HEK293T (cell line): ENCODE measurements around the gene ACKR3.

Source experiments
- CTCF ChIA-PET: fragments of 350-600 bp; formaldehyde crosslinking; extraction: SDS; loops from one replicate; lab custom pipeline; 2021; ENCODE audit warnings: antibody characterized with exemption, inconsistent platforms; lab: Yijun Ruan, JAX
- POLR2A ChIA-PET: fragments of 350-600 bp; formaldehyde crosslinking; extraction: SDS; loops from one replicate; lab custom pipeline; 2020; ENCODE audit warnings: antibody characterized with exemption, inconsistent platforms; lab: Yijun Ruan, JAX
- DNase-seq: peaks from one replicate; pipeline ENCODE4 v3.0.0; 2012; ENCODE audit warnings: mixed read lengths; ENCODE audit errors: extremely low spot score
- ARNT ChIP-seq: fragments of 450-650 bp; IDR thresholded peaks from 2 replicates; pipeline ENCODE4 v1.6.1; 2017; ENCODE audit warnings: mild to moderate bottlenecking
- BHLHE40 ChIP-seq: fragments of 450-650 bp; IDR thresholded peaks from 2 replicates; pipeline ENCODE4 v1.6.1; 2016; ENCODE audit warnings: mild to moderate bottlenecking, moderate library complexity, borderline replicate concordance
- CTBP1 ChIP-seq: fragments of 450-650 bp; IDR thresholded peaks from 2 replicates; pipeline ENCODE4 v1.6.1; 2016; ENCODE audit warnings: borderline replicate concordance
- ELF4 ChIP-seq: fragments of 450-650 bp; IDR thresholded peaks from 2 replicates; pipeline ENCODE4 v1.6.1; 2017; ENCODE audit warnings: antibody characterized with exemption
- FOXA1 ChIP-seq: fragments of 450-650 bp; IDR thresholded peaks from 2 replicates; pipeline ENCODE4 v1.6.1; 2016; ENCODE audit warnings: mild to moderate bottlenecking
- FOXK2 ChIP-seq: fragments of 450-650 bp; IDR thresholded peaks from 2 replicates; pipeline ENCODE4 v1.6.1; 2016; ENCODE audit warnings: mild to moderate bottlenecking
- FOXM1 ChIP-seq: fragments of 450-650 bp; IDR thresholded peaks from 2 replicates; pipeline ENCODE4 v1.6.1; 2017; ENCODE audit warnings: mild to moderate bottlenecking, borderline replicate concordance
- HDGF ChIP-seq: fragments of 450-650 bp; IDR thresholded peaks from 2 replicates; pipeline ENCODE4 v1.6.1; 2017; ENCODE audit warnings: antibody characterized with exemption, borderline replicate concordance
- L3MBTL2 ChIP-seq: fragments of 450-650 bp; conservative IDR thresholded peaks from 2 replicates; pipeline ENCODE4 v1.6.1; 2016; ENCODE audit warnings: mild to moderate bottlenecking
- LEF1 ChIP-seq: fragments of 450-650 bp; IDR thresholded peaks from 2 replicates; pipeline ENCODE4 v1.6.1; 2017; ENCODE audit warnings: mild to moderate bottlenecking, borderline replicate concordance
- NFRKB ChIP-seq: fragments of 450-650 bp; IDR thresholded peaks from 2 replicates; pipeline ENCODE4 v1.6.1; 2016; ENCODE audit warnings: mild to moderate bottlenecking, moderate library complexity
- SP1 ChIP-seq: fragments of 450-650 bp; IDR thresholded peaks from 2 replicates; pipeline ENCODE4 v1.6.1; 2017
- SUZ12 ChIP-seq: fragments of 450-650 bp; IDR thresholded peaks from 2 replicates; pipeline ENCODE4 v1.6.1; 2016; ENCODE audit warnings: mild to moderate bottlenecking
- TARDBP ChIP-seq: fragments of 450-650 bp; IDR thresholded peaks from 2 replicates; pipeline ENCODE4 v1.6.1; 2016
- ZNF384 ChIP-seq: fragments of 450-650 bp; IDR thresholded peaks from 2 replicates; pipeline ENCODE4 v1.6.1; 2016
- TF ChIP-seq, protein P1 (sequence below): fragments of 450-650 bp; IDR thresholded peaks from 2 replicates; pipeline ENCODE4 v1.6.1; 2016

Gene ACKR3

DNA sequence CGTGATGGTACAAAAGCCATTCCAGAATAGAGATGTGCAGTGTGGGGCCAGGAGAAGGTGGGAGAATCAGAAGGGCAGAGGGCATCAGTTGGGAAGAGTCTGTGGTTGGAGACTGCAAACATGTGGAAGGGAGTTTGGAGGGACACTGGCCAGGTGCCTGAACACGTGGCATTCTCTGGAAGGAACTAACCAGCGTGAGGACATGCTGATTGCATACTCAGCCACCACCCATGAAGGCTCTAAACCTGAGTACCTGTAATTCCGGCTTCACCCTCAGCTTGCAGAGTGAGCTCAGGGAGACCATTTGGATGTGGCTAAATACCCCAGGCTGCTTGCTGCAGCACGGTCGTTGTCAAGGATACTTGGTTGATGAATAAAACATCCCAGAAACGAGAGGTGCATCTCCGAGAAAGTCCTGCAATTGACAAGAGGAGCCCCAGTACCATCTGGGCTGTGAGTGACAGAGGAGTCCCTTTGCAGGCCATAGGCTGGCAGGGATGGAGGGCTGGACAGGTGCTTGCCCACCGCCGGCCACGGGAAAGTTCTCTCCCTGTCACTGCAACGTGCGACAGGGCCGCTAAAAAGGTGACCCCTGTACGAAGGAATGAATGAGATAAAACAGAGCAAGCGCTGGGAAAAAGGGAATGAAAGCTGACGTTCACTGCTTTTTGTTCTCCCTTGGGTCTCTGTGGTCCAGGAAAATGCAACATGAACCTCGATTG lies 5.0 kb downstream of the ACKR3 start:
- TF ChIP-seq FOXM1 = no peak
- TF ChIP-seq ELF4 = no peak
- TF ChIP-seq NFRKB = no peak
- TF ChIP-seq FOXK2 = no peak
- no peak for TF ChIP-seq HDGF
- TF ChIP-seq SP1 = no peak
- TF ChIP-seq SUZ12 = no peak
- TF ChIP-seq L3MBTL2 = no peak
- TF ChIP-seq ZNF384 = no peak
- no peak for TF ChIP-seq TARDBP
- TF ChIP-seq CTBP1 = no peak
- ChIA-PET CTCF (no interaction called here), POLR2A (no interaction called here)
- no peak for DNase-seq

DNA sequence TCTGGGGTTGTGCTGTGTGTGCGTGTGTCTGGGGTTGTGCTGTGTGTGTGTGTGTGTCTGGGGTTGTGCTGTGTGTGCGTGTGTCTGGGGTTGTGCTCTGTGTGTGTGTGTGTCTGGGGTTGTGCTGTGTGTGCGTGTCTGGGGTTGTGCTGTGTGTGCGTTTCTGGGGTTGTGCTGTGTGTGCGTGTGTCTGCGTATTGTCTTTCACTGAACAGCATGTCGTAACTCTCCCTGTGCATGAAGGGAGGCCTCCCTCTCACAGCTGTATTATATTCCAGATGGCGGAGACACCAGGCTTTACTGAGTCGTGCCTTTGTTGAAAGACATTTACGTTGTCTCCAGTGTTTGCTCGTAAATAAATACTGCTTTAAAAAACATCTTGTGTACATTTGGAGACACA lies 5.9 kb downstream of the ACKR3 start:
- CTCF ChIA-PET = no interaction called here
- no peak for DNase-seq
- POLR2A ChIA-PET = no interaction called here
- TF ChIP-seq BHLHE40 (no peak), ZNF384 (no peak), SUZ12 (no peak), NFRKB (no peak), TARDBP (no peak)

DNA sequence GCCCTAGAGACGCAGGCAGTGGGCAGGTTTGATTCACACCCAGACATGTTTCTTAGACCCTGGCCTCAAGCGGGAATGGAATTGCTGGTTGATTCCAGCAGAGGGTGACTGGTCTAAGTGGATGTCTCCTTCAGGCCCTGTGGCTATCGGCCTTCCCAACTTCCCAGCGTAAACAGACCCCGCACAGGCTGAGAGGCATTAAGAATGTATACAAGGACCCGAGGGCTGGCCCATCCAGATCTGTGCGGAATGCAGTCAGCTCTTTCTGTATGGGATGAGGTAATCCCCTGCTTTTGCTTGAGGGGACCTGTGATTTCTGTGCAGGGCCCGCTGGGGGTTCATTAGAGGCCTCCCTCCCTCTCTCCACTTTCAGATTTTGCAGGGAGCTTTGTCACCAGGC lies 6.5 kb downstream of the ACKR3 start:
- POLR2A ChIA-PET = no interaction called here
- TF ChIP-seq, protein P1, sequence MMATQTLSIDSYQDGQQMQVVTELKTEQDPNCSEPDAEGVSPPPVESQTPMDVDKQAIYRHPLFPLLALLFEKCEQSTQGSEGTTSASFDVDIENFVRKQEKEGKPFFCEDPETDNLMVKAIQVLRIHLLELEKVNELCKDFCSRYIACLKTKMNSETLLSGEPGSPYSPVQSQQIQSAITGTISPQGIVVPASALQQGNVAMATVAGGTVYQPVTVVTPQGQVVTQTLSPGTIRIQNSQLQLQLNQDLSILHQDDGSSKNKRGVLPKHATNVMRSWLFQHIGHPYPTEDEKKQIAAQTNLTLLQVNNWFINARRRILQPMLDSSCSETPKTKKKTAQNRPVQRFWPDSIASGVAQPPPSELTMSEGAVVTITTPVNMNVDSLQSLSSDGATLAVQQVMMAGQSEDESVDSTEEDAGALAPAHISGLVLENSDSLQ = no peak
- no peak for TF ChIP-seq FOXK2
- TF ChIP-seq BHLHE40 = no peak
- no peak for TF ChIP-seq CTBP1
- no peak for TF ChIP-seq LEF1
- TF ChIP-seq ARNT = no peak
- TF ChIP-seq TARDBP = no peak
- TF ChIP-seq SP1 = no peak
- no peak for TF ChIP-seq ELF4
- no peak for TF ChIP-seq HDGF
- no peak for TF ChIP-seq L3MBTL2
- no peak for TF ChIP-seq SUZ12
- TF ChIP-seq FOXM1 = no peak
- no peak for TF ChIP-seq NFRKB
- CTCF ChIA-PET = no interaction called here
- DNase-seq = no peak

DNA sequence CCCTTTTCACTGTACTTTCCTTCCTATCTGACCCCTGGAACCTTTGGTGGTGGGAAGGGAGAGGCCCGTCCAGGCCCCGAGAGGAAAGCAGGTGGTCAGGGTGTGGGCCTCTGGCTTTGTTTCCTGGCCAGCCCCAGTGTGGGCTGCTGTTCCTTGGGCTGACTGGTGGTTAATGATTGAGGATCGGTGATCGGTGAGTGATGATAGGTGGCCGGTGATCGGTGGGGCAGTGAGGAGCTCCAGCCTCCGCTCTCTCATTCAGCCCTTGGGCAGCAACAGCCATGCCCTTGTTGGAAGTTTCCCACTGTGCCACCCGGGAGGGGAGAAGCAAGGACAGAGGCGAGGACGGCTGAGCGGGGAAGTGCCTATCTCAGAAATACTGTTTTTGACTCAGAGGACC lies 7.3 kb downstream of the ACKR3 start:
- POLR2A ChIA-PET = no interaction called here
- DNase-seq = no peak
- CTCF ChIA-PET = no interaction called here
- no peak for TF ChIP-seq FOXA1
- no peak for TF ChIP-seq L3MBTL2

DNA sequence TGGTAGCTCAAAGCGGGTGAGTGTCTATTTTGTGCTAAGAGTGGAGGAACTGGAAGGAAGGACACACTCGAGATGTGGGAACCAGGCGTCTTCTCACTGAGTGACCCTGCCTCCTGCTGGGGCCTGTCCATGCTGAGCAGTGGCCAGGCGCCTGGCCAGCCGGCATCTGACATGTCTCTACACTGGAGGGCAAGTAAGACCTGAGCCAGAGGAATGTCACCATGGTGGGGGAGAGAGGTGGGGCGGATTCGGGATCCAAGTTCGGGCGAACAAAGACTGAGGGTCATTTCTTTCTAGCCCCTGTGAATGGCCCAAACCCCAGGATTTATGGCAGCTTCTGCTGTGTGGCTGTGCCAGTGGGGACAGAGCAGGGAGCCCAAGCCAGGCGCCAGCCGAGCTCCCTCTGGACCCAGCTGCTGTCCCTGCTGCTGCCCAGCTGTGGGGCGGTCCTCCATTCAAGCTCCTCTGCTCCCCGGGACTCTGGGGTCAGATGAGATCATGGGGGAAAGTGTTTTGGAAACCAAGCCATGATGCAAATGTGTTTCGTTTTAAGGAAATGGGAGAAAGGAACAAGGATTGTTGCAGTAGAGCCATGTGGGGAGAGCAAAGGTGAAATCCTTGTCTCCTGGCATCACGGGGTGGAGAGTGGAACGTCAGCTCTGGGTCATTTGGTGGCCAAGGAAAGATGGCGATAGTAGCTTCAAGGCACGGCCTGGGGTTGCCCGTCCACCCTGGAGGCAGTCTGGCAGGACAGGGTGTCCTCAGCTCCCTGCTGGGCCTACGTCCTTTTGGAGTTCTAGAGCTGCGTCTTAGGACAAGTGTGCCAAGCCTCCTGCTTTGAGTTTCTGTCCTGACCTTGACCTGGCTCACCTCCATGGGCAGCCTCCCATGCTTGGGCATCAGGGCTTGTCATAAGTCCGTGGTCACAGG lies 8.1 kb downstream of the ACKR3 start:
- TF ChIP-seq TARDBP (no peak), FOXA1 (no peak), SP1 (no peak), ZNF384 (no peak), CTBP1 (no peak), L3MBTL2 (no peak), FOXM1 (no peak), ARNT (no peak), SUZ12 (no peak)
- ChIA-PET CTCF (no interaction called here), POLR2A (no interaction called here)
- DNase-seq = no peak

DNA sequence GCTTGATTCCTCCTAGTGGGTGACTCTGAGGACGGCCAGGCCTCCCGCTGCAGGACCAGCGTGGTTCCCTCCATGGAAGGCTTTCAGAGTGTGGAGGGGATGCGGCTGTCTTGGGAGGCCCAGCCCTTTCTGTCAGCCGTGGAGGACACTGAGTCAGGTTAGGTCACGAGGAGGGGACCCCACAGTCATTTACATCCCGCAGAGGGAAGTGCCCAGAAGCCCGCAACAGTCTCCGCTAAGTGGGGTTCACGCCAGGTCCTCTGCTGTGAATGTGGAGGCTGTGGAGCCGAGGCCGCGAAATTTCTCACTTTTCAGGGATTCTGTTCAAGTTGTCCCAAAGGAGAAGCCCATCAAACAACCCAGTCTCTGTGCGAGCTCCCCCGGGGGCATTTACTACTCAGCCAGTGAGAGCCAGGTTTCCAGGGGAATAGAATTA lies 8.8 kb downstream of the ACKR3 start:
- ChIA-PET CTCF (no interaction called here), POLR2A (no interaction called here)
- DNase-seq = no peak
- no peak for TF ChIP-seq SUZ12
- TF ChIP-seq, protein P1 = no peak
- TF ChIP-seq TARDBP = no peak

DNA sequence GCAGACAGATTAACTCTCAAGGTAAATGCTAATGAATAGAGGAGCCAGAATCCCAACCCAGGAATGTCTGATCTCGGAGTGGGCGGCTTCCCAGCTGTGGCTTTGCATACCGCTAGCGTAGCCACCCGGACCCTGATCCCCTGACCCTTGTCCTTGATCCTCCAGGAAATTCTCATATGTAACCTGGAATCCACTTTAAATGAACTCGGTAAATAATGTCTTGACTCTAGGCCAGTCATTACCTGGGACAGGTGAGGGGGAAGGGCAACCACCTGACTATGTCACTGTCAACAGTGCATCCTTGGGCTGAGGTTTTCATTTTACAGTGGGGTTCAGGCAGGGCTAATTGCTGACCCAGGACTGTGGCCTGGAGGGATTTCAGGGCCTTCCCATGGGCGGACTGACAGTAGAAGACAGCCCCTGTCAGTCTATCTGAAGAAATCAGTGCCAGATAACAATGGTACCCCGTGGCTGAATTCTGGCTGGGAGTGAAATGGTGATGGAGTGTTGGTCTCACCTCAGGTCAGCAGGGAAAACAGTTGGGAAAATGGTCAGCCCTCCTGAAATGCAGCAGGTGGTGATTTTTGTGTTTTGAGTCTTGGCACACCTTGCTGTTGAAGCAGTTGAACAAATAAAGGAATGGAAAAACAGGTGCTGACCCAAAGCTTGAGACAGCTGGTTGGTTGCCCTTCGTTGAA lies 9.6 kb downstream of the ACKR3 start:
- DNase-seq = no peak

More for the DNA sequence above, 9.6 kb downstream of the ACKR3 start:
- POLR2A ChIA-PET = no interaction called here
- TF ChIP-seq, protein P1 = no peak
- TF ChIP-seq ELF4 (no peak), SUZ12 (no peak), L3MBTL2 (no peak), FOXK2 (no peak), SP1 (no peak), CTBP1 (no peak), NFRKB (no peak), LEF1 (no peak), BHLHE40 (no peak), FOXA1 (no peak), TARDBP (no peak), ZNF384 (no peak), HDGF (no peak), ARNT (no peak), FOXM1 (no peak)
- CTCF ChIA-PET = no interaction called here
